Tibial nerve (tissue), 4 donors: ENCODE results near the gene SYT1.

ENCODE experiments used
- CTCF ChIP-seq, 5 experiments: fragments of 200-600 bp in 3 of 5; fragments of 450-650 bp in 2 of 5; sonication (generic) in 3 of 5; IDR thresholded peaks; one replicate each; pipeline ENCODE4 v1.5.1; 2016 to 2019; ENCODE audit warnings: antibody characterized with exemption in 5 of 5, mild to moderate bottlenecking in 3 of 5, moderate library complexity in 2 of 5
- EP300 ChIP-seq, 2 donors: sonication (generic); formaldehyde crosslinking; IDR thresholded peaks; one replicate each; pipeline ENCODE4 v1.6.1; 2017; ENCODE audit warnings: antibody characterized with exemption in 2 of 2, mild to moderate bottlenecking in 1 of 2
- POLR2A ChIP-seq, 2 donors: fragments of 450-650 bp; IDR thresholded peaks; one replicate each; pipeline ENCODE4 v1.6.1; 2017; ENCODE audit warnings: antibody characterized with exemption in 2 of 2, mild to moderate bottlenecking in 2 of 2, moderate library complexity in 2 of 2

GRCh38 chr12:79250960-79251755 is 386.6 kb downstream of the SYT1 start:
- no peak for TF ChIP-seq CTCF (IDR thresholded peaks at IDR 0.05)
- TF ChIP-seq EP300 (IDR thresholded peaks at IDR 0.05) = no peak
- TF ChIP-seq POLR2A (IDR thresholded peaks at IDR 0.05) = no peak
